CD4-positive, alpha-beta T cell treated with Interleukin-15 for 4 hours (primary cell): ENCODE measurements around the gene SMKR1.
"Not testable (repeated sequence)": the region's sequence is repeated elsewhere in the genome, so short reads cannot be mapped to it uniquely, and the experiment has no call there.

ENCODE experiments used
- DNase-seq: peaks from one replicate; pipeline ENCODE4 v3.0.0-alpha.2; 2020; ENCODE audit warnings: low spot score

The SMKR1 gene

GRCh38 chr7:129482781-129483180 lies 19.6 kb upstream of the SMKR1 start:
- DNase-seq, result no peak

- no peak for DNase-seq
These were observed 12.8 kb upstream of the SMKR1 start for GRCh38 chr7:129489491-129489890.

GRCh38 chr7:129492391-129492790 lies 9.9 kb upstream of the SMKR1 start:
- DNase-seq, result no peak

GRCh38 chr7:129493555-129493954 lies 8.8 kb upstream of the SMKR1 start:
- no peak for DNase-seq

GRCh38 chr7:129494041-129494440 lies 8.3 kb upstream of the SMKR1 start:
- peak; percentile 37 for DNase-seq

- no peak for DNase-seq
These were observed 6.3 kb upstream of the SMKR1 start for GRCh38 chr7:129495987-129496386.

GRCh38 chr7:129496653-129497052 lies 5.7 kb upstream of the SMKR1 start:
- DNase-seq, result no peak

- no peak for DNase-seq
These were observed 5.2 kb upstream of the SMKR1 start for GRCh38 chr7:129497156-129497555.

- DNase-seq, result no peak
These were observed 4.3 kb upstream of the SMKR1 start for GRCh38 chr7:129498021-129498420.

GRCh38 chr7:129499999-129500398 lies 2.3 kb upstream of the SMKR1 start:
- no peak for DNase-seq

GRCh38 chr7:129502708-129503685 lies 666 bp downstream of the SMKR1 start:
- DNase-seq, result no peak

- DNase-seq, result no peak
These were observed 1.4 kb downstream of the SMKR1 start for GRCh38 chr7:129503725-129504124.

- DNase-seq, result no peak
These were observed 9.9 kb downstream of the SMKR1 start for GRCh38 chr7:129512192-129512591.

- no peak for DNase-seq
These were observed 11.2 kb downstream of the SMKR1 start for GRCh38 chr7:129513546-129513945.

GRCh38 chr7:129514683-129515082 lies 12.4 kb downstream of the SMKR1 start:
- no peak for DNase-seq

- no peak for DNase-seq
These were observed 13.1 kb downstream of the SMKR1 start for GRCh38 chr7:129515381-129515780.

GRCh38 chr7:129517931-129518330 lies 15.6 kb downstream of the SMKR1 start:
- no peak for DNase-seq

GRCh38 chr7:129519464-129519863 lies 17.1 kb downstream of the SMKR1 start:
- DNase-seq, result no peak

- DNase-seq, result no peak
These were observed 20.0 kb downstream of the SMKR1 start for GRCh38 chr7:129522088-129522970.

- DNase-seq, result no peak
These were observed 20.6 kb downstream of the SMKR1 start for GRCh38 chr7:129522971-129523340.

- DNase-seq, result no peak
These were observed 21.6 kb downstream of the SMKR1 start for GRCh38 chr7:129523924-129524323.

- DNase-seq, result not testable (repeated sequence)
These were observed 22.1 kb downstream of the SMKR1 start for GRCh38 chr7:129524405-129524804.
